GM10248 (cell line): ENCODE measurements around the gene GDPD3.

Source experiments
- CTCF ChIA-PET: fragments of 300-600 bp; sonication (Branson Sonifier 250); formaldehyde crosslinking; extraction: SDS; loops from one replicate; lab custom pipeline; 2021; ENCODE audit warnings: antibody characterized with exemption; lab: Yijun Ruan, JAX
- POLR2A ChIA-PET: fragments of 350-650 bp; sonication (Branson Sonifier 250); formaldehyde crosslinking; extraction: SDS; loops from one replicate; lab custom pipeline; 2020; ENCODE audit warnings: antibody characterized with exemption; lab: Yijun Ruan, JAX
- DNase-seq: peaks from one replicate; pipeline ENCODE4 v3.0.0; 2012; ENCODE audit errors: extremely low spot score
- CTCF ChIP-seq: IDR thresholded peaks from 2 replicates; pipeline ENCODE4 v1.5.1; 2012; ENCODE audit warnings: mild to moderate bottlenecking, low read depth; ENCODE audit errors: extremely low read depth, missing control alignments, control extremely low read depth

GDPD3 gene

GRCh38 chr16:30063893-30064728, 49.2 kb downstream of the GDPD3 start:
- DNase-seq = peak; percentile 85
- CTCF ChIA-PET = interaction anchor here (0.9 to 3.2 kb wide), 8 partner anchors 9 to 373 kb away, joined by 3 to 21 read pairs (median 6); partner anchors contain the start of gene TBX6
- peak; percentile 48 for TF ChIP-seq CTCF
- POLR2A ChIA-PET = interaction anchor here (1.5 kb wide), 1 partner anchor 121 kb away, joined by 4 read pairs; no protein-coding TSS in a partner anchor

- DNase-seq = no peak
- POLR2A ChIA-PET = no interaction called here
- no peak for TF ChIP-seq CTCF
- CTCF ChIA-PET = interaction anchor here (0.9 to 1.6 kb wide), 4 partner anchors 8 to 372 kb away, joined by 3 to 11 read pairs (median 4); no protein-coding TSS in a partner anchor
These were observed 50.0 kb downstream of the GDPD3 start for GRCh38 chr16:30063278-30063892.

- ChIA-PET POLR2A (no interaction called here), CTCF (interaction anchor here (0.6 to 1.1 kb wide), 2 partner anchors 13 to 31 kb away, joined by 3 to 4 read pairs; partner anchors contain the start of gene TBX6)
- TF ChIP-seq CTCF = no peak
- no peak for DNase-seq
These were observed 52.3 kb downstream of the GDPD3 start for GRCh38 chr16:30060836-30061554.

- TF ChIP-seq CTCF = no peak
- CTCF ChIA-PET = interaction anchor here (0.7 kb wide), 1 partner anchor 256 kb away, joined by 3 read pairs; no protein-coding TSS in a partner anchor
- POLR2A ChIA-PET = no interaction called here
- DNase-seq = no peak
These were observed 53.0 kb downstream of the GDPD3 start for GRCh38 chr16:30060346-30060745.

GRCh38 chr16:30054959-30055553, 58.3 kb downstream of the GDPD3 start:
- peak; percentile 78 for TF ChIP-seq CTCF
- POLR2A ChIA-PET = interaction anchor here (1.7 kb wide), 1 partner anchor 10 kb away, joined by 7 read pairs; the partner anchor contains the start of gene ALDOA
- CTCF ChIA-PET = interaction anchor here (0.6 to 2.1 kb wide), 17 partner anchors 8 to 355 kb away, joined by 3 to 13 read pairs (median 3); partner anchors contain the start of genes ALDOA, TBX6 and TLCD3B
- peak; percentile 70 for DNase-seq
